HAP-1 (cell line): ENCODE measurements around the gene RASD1.

ENCODE experiments used
- DNase-seq, 2 experiments: peaks; one replicate each; pipeline ENCODE4 v3.0.0-alpha.2; 2016 to 2020; ENCODE audit warnings: low spot score in 2 of 2
- H3K27me3 ChIP-seq: fragments of 250-450 bp; sonication (Bioruptor Pico); 2 replicates; pipeline ENCODE4 v1.5.1; 2020; ENCODE audit warnings: low read depth, mild to moderate bottlenecking, moderate library complexity
- H3K36me3 ChIP-seq: fragments of 250-450 bp; sonication (Bioruptor Pico); replicated peaks from 2 replicates; pipeline ENCODE4 v1.5.1; 2020; ENCODE audit warnings: mild to moderate bottlenecking
- H3K4me1 ChIP-seq: fragments of 250-450 bp; sonication (Bioruptor Pico); 2 replicates; pipeline ENCODE4 v1.5.1; 2020; ENCODE audit warnings: mild to moderate bottlenecking
- H3K4me3 ChIP-seq: fragments of 250-450 bp; sonication (Bioruptor Pico); 2 replicates; pipeline ENCODE4 v1.5.1; 2020; ENCODE audit warnings: mild to moderate bottlenecking, moderate library complexity
- H3K9me3 ChIP-seq: fragments of 250-450 bp; sonication (Bioruptor Pico); 2 replicates; pipeline ENCODE4 v1.5.1; 2020; ENCODE audit warnings: mild to moderate bottlenecking, moderate library complexity
- in situ Hi-C: fragments of 300-500 bp; cut with MboI; formaldehyde crosslinking; loops from 3 replicates; pipeline ENCODE4 v1.14.3; 2020; ENCODE audit warnings: low sequenced_read_pairs, inconsistent platforms, mixed read lengths

The RASD1 gene

DNA sequence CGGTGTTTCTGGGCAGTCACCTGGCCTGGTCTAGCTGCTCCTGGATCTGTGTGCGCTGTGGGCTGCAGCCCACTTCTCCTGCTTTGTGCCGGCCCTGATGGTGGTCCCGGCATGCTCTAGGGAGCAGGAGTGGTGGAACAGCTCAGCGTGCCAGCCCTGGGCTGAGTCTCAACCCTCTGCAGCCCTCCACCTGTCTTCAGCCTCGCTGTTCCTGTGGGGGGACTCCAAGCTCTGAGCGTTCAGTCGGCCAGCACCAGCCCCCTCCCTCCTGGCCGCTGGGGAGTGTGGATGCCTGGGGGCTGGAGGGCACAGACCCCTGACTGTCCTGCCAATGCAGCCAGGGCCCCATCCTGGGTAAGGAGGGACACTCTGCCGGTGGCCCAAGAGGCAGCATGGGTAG lies 23.7 kb upstream of the RASD1 start:
- DNase-seq: no peak
- Histone ChIP-seq H3K27me3 (no peaks in the 10 kb centered on the region), H3K4me3 (no peak overlapping the region), H3K36me3 (no peaks in the 10 kb centered on the region), H3K9me3 (no peaks in the 10 kb centered on the region), H3K4me1 (no peaks in the 10 kb centered on the region)
- in situ Hi-C loops: no loop called here

- H3K4me1 ChIP-seq: no peaks in the 10 kb centered on the region
- in situ Hi-C loops: no loop called here
- H3K4me3 ChIP-seq: no peak overlapping the region
- no peaks in the 10 kb centered on the region for H3K36me3 ChIP-seq
- no peak for DNase-seq
- H3K9me3 ChIP-seq: no peaks in the 10 kb centered on the region
- no peaks in the 10 kb centered on the region for H3K27me3 ChIP-seq
These were observed 22.8 kb upstream of the RASD1 start for GRCh38 chr17:17518951-17519350.

DNA sequence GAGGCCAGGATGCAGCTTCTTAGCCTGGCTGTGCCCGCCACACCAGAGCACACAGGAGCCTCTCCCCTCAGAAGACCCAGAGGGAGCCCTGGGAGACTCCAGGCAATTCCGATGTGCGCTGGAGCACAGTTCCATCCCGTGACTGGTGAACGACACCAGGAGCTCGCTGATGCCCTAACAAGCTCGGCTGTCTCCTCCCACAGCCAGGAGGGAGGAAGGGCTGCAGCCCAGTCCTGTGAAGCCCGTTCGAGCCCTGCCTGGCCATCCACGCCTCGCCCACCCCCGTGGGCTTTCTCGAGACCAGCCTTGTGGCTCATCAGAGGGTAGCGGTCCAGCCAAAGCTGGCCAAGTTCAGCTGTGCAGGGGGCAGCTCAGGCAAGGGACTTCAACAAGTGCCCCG lies 21.8 kb upstream of the RASD1 start:
- Histone ChIP-seq H3K4me3 (no peak overlapping the region), H3K4me1 (no peaks in the 10 kb centered on the region), H3K9me3 (no peaks in the 10 kb centered on the region), H3K36me3 (no peaks in the 10 kb centered on the region), H3K27me3 (no peaks in the 10 kb centered on the region)
- in situ Hi-C loops: no loop called here
- DNase-seq: no peak

GRCh38 chr17:17516941-17517720 lies 20.9 kb upstream of the RASD1 start:
- no peaks in the 10 kb centered on the region for H3K36me3 ChIP-seq
- in situ Hi-C loops: no loop called here
- no peaks in the 10 kb centered on the region for H3K27me3 ChIP-seq
- H3K4me1 ChIP-seq: no peaks in the 10 kb centered on the region
- no peaks in the 10 kb centered on the region for H3K9me3 ChIP-seq
- DNase-seq: no peak
- no peak overlapping the region for H3K4me3 ChIP-seq

- DNase-seq: no peak
- H3K27me3 ChIP-seq: no peaks in the 10 kb centered on the region
- H3K4me1 ChIP-seq: no peaks in the 10 kb centered on the region
- in situ Hi-C loops: no loop called here
- no peaks in the 10 kb centered on the region for H3K9me3 ChIP-seq
- H3K36me3 ChIP-seq: no peaks in the 10 kb centered on the region
- no peak overlapping the region for H3K4me3 ChIP-seq
These were observed 20.0 kb upstream of the RASD1 start for GRCh38 chr17:17515934-17516930.

GRCh38 chr17:17514993-17515933 lies 19.1 kb upstream of the RASD1 start:
- Histone ChIP-seq H3K4me1 (no peaks in the 10 kb centered on the region), H3K27me3 (no peaks in the 10 kb centered on the region), H3K36me3 (no peaks in the 10 kb centered on the region), H3K4me3 (no peak overlapping the region), H3K9me3 (no peaks in the 10 kb centered on the region)
- no peak for DNase-seq
- in situ Hi-C loops: no loop called here

DNA sequence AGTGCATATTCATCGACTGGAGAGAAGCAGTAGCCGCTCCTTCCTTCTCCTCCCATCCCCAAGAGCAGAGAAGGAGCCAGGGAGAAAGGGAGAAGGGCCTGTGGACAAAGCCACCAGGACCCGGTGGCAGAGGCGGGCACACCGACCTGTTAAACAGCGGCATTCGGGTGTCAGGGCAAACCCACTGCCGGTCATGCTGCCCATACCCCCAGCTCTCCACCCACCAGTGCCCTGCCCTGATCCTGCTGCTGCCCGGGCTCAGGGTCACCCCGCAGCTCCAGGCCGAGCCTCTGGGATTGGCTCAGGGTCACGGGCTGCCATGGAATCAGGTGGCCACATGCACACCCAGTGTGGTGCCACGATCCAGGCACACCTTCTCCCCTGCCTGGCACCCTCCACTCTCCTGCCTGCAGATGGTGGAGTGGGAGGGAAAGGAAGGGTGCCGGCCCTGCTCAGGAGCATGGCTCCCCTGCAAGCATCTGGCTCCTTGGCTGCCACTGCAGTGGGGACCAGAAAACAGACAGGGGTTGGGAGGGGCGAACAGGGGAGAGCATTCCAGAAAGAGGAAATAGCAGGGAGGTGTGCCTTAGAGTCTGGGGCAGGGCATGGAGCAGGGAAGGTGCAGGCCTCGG lies 18.3 kb upstream of the RASD1 start:
- in situ Hi-C loops: no loop called here
- no peaks in the 10 kb centered on the region for H3K4me1 ChIP-seq
- no peak for DNase-seq
- no peaks in the 10 kb centered on the region for H3K9me3 ChIP-seq
- H3K27me3 ChIP-seq: no peaks in the 10 kb centered on the region
- no peak overlapping the region for H3K4me3 ChIP-seq
- no peaks in the 10 kb centered on the region for H3K36me3 ChIP-seq

DNA sequence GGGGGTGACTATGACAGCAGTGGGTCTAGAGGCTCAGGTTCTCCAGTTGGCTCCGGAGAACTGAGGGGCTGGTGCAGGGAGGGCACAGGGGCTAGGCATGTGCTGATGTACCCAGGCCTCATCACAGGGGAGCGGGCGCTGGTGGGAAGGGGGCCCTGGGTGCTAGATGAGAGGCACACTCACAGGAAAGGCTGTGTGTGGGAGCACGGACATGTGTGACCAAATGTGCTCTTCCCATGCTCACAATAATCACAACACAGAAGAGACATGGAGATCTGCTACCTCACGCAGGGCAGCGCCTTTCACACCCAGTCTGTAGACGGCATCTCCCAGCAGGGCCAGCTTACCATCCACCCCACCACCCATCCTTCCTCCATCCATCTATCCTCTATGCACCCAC lies 17.4 kb upstream of the RASD1 start:
- Histone ChIP-seq H3K4me3 (no peak overlapping the region), H3K36me3 (no peaks in the 10 kb centered on the region), H3K9me3 (no peaks in the 10 kb centered on the region), H3K4me1 (no peaks in the 10 kb centered on the region), H3K27me3 (no peaks in the 10 kb centered on the region)
- no peak for DNase-seq
- in situ Hi-C loops: no loop called here

DNA sequence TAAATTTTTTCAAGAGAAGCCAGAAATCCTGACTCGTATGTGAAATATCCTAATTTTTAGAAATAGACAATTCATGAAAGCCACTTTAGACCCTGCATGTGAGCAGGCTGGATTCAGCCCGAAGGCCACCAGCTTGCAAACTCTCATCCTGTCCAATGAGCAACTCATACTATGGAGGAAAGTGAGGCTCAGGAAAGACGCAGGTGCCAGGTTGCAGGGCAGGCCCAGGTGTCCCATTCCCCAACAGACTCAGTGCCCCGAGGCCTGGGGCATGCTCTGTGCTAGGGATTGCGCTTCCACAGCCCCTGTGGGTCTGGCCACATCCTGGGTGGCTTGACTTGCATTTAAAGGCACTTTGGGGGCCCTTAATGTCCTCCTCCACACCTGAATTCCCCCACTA lies 16.7 kb upstream of the RASD1 start:
- Histone ChIP-seq H3K4me3 (no peak overlapping the region), H3K9me3 (no peaks in the 10 kb centered on the region), H3K4me1 (no peaks in the 10 kb centered on the region), H3K27me3 (no peaks in the 10 kb centered on the region), H3K36me3 (no peaks in the 10 kb centered on the region)
- in situ Hi-C loops: no loop called here
- no peak for DNase-seq

DNA sequence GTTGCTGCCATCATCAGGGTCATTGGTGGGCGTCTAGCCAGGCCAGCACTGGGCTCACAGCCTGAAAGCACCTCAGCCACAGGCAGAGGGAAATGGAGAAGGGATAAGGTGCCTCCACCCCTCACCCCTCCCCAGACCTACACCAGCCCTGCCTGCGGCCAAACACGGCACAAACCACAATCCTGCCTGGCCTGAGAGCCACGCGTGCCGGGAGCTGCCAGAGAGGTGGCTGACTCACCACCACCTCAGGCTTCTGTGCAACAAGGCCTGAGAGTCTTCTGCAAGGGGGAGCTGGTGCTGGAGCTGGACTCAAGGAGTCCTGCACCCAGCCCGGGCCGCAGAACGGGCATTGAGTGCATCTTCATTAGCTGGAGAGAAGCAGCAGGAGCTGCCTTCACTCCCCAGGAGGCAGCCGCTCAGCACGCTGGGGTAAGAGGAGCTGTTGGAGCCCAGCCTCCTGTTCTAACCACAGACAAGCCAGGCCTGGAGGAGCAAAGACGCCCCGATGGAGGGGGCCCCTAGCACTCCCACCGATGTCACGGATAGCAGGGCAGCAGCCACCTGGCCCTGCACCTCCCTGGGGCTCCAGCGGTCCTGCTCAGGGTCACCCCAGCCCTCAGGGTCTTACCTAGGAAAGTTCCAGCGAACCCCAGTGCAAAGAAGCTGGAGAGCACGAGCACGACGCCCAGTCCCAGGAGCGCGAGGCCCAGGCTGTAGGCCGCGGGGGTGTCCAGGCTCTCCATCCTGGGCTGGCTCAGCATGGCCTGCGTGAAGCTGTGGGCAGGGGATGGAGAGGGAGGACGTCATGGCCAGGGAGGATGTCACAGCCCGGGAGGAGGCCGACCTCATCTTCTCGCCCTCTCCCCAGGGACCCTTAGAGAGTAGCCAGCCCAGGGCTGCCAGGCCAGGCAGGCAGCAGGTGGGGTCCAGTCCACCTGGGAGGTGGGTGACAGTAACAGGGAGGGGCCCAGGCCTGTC lies 16.0 kb upstream of the RASD1 start:
- H3K4me3 ChIP-seq: no peak overlapping the region
- no peak for DNase-seq
- in situ Hi-C loops: no loop called here
- H3K9me3 ChIP-seq: no peaks in the 10 kb centered on the region
- H3K4me1 ChIP-seq: no peaks in the 10 kb centered on the region
- H3K27me3 ChIP-seq: no peaks in the 10 kb centered on the region
- H3K36me3 ChIP-seq: no peaks in the 10 kb centered on the region

- Histone ChIP-seq H3K4me1 (no peaks in the 10 kb centered on the region), H3K4me3 (no peak overlapping the region), H3K36me3 (no peaks in the 10 kb centered on the region), H3K9me3 (no peaks in the 10 kb centered on the region), H3K27me3 (no peaks in the 10 kb centered on the region)
- no peak for DNase-seq
- in situ Hi-C loops: no loop called here
These were observed 15.1 kb upstream of the RASD1 start for GRCh38 chr17:17511293-17511741.
